CD1c-positive myeloid dendritic cell (primary cell): ENCODE measurements around the gene ANAPC2.

Experiments used
- DNase-seq: peaks from one replicate; pipeline ENCODE4 v3.0.0-alpha.2; 2016; ENCODE audit errors: extremely low spot score

Gene ANAPC2

DNA sequence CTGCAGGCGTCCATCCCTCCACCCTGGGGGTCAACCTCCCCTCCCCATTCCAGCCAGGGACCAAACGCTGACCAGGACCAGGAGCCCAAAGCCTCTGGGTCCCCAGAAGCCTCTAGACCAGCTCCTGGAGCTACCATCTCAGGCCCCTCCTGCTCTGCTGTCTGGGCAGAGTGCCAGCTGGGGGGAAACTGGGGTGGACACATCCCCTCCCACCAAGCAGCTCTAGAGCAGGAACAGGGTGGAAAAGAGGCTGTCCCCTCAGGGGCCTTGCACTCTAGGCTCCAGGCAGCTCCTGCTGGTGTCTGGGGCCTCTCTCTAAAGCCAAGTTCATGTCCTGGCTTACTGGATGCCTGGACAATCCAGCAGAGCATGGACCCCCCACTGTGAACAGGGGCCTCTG is 4.5 kb upstream of the ANAPC2 start:
- DNase-seq = no peak

DNA sequence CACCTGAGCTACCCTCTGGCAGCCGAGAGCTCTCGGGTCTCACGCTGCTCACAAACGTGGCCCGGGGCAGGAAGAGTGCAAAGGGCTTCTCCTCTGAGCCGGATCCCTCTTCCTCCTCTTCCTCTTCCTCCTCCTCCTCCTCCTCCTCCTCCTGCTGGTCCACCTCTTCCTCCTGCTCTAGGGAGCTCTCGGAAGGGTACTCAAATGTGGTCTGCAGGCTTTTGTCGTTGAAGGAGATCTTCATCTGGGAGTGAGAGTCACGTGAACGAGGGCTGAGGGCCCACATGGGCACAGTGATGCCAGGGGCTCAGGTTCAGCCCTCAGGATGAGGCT is 4.1 kb upstream of the ANAPC2 start:
- DNase-seq = no peak

- no peak for DNase-seq
Observed at GRCh38 chr9:137191691-137192447, 3.5 kb upstream of the ANAPC2 start.

GRCh38 chr9:137191245-137191644 is 2.9 kb upstream of the ANAPC2 start:
- no peak for DNase-seq

DNA sequence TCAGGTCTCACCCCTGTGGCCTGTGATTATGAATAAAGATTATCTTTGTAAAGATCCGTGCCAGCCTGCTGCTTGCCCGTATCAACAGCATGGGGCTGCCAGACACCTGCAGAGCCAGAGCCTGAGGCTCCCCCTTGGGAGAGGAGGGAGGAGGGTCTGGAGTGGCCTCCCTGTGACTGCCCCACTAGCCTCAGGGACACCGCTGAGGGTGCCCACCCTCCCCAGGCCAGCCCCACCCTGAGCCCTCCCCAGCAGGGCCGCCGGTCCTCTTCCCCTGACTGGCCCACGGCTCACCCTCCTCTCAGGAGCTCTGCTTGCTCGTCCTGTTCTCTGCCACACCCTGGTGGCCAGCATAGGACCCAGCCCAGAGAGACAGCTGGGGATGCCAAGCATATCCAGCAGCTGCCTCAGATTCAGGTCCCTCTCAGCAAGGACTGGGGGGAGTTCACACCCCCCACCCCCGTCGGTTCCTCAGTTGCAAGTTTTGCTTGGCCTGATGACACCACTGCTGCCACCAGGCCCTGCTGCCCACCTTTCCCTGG is 2.0 kb upstream of the ANAPC2 start:
- DNase-seq = no peak

DNA sequence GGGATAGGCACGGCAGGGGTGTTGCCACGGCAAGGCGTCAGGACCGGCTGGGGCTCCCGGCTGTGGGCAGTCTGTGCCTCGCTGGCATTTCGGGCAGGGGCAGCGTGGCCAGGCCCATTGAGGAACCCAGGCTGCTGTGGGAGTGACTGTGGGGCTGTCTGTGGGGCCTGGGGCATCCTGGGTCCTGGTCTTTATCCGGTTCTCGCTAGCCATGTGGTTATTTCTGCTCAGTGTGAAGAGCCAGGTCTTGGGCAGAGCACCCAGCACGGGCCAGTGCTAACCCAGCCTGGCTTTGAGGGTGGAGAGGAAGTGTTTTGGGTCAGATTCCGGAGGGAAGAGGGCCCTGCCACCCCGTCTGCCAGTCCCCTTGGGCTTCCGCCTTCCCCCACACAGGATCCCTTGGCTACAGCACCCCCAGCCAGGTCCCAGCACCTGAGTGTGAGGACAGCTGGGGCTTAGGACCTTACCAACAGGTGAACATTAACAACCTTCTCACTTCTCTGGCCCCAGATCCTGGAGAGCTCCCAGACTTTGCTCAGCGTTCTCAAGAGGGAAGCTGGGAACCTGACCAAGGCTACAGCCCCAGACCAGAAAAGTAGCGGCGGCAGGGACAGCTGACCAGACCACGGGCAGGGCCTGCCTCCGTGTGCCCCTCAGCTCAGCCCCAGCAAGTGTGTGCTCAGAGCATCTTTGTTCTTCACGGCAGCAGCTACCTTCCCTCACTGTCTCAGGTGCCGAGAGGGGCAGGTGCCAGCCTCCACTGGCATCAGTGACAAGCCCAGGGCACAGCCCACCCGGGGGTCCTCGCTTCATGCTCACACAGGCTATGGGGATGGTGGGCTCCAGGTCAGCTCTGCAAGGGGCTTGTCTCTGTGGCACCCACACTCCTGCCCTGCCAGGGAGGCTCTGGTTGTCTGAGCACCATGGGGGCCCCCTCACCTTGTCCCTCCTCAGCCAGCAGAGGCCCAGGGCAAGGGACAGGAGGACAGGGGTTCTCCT is 1.2 kb upstream of the ANAPC2 start:
- no peak for DNase-seq

GRCh38 chr9:137188086-137188489 is 272 bp downstream of the ANAPC2 start:
- no peak for DNase-seq

GRCh38 chr9:137187386-137187785 is 974 bp downstream of the ANAPC2 start:
- no peak for DNase-seq

GRCh38 chr9:137186385-137186784 is 2.0 kb downstream of the ANAPC2 start:
- DNase-seq = no peak

DNA sequence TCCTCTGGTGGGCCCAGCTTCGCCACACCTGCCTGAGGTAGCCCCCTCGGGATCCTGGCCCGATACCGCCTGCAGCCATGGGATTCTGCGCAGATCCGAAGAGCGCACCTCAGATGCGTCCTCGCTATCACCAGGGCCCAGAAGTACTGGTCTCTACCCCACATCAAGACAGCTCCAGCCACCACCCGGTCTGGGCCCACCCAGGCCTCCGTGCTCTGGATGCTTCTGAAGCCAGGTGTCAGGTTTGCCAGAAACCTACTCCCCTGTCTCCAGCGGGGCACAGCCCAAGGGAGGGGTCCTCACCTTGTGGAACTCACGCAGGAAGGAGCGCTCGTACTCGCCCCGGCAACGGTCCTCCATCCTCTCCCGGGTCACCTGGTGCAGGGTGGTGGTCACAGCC is 2.4 kb downstream of the ANAPC2 start:
- no peak for DNase-seq

GRCh38 chr9:137184881-137185660 is 3.3 kb downstream of the ANAPC2 start:
- no peak for DNase-seq

DNA sequence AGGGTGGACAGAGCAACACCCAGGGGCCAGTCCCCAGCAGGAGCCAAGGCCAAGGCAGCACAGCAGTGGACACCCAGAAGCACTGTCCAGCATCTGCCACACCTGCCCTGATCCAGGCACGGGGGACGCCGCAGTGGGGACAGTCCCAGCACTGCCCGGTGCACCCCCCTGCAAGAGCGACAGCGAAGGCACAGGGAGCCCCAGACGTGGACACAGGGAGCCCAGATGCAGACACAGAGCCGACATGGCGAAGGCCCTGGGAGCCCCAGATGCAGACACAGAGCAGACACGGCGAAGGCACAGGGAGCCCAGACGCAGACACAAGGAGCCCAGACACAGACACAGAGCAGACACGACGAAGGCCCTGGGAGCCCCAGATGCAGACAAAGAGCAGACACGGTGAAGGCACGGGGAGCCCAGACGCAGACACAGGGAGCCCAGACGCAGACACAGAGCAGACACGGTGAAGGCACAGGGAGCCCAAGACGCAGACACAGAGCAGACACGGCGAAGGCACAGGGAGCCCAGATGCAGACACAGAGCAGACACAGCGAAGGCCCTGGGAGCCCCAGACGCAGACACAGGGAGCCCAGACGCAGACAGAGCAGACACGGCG is 4.3 kb downstream of the ANAPC2 start:
- DNase-seq = no peak

DNA sequence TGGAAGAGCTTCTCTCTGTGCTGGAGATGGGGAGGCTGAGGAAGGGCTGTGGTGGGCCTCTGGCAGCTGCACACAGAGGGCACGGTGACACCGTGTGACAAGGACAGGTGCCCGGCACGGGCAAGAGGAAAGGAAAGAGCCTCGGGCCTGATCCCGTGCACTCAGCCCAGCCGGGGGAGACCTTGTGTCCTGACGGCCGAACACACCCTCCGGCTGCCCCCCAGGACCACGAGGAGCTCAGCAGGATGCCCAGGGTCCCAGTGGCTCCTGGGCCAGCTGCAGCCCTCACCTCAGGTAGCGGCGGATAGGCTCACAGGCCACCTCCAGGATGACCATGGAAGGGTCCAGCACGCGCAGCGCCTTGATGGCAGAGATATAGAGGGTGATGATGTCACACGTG is 5.5 kb downstream of the ANAPC2 start:
- no peak for DNase-seq

GRCh38 chr9:137181680-137182079 is 6.7 kb downstream of the ANAPC2 start:
- DNase-seq = no peak

DNA sequence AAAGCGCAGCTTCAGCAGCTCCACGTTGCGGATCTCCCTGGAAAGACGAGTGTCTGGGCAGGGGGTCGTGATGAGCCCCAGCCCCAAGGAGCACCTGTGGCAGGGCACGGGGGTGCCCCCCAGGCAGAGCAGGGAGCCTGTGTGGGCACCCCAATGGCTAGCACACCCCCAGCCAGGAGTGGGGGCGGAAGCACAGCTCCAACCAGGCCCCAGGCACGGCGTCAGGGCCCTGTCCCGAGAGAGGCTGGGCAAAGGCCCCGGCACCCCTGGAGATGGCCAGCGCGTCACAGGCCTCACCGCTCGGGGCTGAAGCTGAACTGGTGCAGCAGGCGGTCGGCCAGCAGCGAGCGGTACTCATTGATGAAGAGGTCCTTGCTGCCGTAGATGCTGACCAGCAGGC is 7.9 kb downstream of the ANAPC2 start:
- no peak for DNase-seq

DNA sequence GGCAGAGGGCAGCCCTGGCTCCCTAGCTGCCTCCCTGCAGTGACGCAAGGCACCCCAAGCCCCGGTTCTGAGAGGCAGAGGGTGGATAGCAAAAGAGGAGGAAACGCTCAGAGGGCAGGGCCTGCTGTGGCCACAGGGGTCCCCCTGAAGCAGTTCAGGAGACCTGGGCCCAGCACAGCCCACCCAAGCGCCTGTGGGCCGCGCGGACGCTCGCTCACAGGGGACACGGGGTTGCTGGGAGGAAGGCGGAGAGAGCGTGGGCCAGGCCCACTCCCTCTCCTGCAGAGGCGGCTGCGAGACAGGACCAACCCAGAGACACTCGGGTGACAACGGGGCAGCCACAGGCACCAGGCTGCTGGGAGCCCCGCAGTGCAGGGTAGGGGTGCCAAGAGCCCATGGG is 8.6 kb downstream of the ANAPC2 start:
- DNase-seq = no peak

- DNase-seq = no peak
Observed at GRCh38 chr9:137178939-137179630, 9.3 kb downstream of the ANAPC2 start.

DNA sequence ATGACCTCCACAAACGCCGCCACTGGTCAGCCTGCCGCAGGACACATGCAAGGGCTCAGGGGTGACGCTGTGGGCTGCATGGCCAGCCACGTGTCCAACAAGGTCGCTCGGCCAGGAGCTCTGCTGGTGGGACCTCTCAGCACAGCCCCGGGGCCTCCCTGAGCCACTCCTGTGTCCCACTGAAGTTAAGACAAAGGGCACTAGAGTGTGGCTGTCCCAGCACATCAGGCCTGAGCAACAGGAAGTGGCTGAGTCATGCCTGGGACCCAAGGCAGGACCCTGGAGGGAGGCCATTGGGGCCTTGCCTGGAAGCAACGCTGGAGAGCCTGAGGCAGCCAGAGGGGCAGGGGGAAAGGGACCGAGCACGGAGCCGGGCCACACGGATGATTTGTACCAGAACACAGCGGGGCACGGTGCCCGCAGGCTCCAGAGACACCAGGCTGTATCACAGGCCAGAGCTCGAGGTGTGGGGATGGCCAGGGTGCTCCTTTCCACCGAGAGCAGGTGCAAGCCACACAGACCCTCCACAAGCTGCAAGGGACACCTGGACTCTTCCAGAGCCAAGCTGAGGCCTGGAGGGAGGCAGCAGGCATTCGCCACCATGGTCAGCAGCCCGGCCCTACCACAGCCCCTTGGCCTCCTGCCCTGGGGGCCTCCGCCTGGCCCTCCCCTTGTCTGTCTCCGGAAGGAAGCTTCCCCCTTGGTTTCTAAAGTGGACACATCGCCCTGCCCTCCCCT is 10.0 kb downstream of the ANAPC2 start:
- no peak for DNase-seq

- peak; percentile 15 for DNase-seq
Observed at GRCh38 chr9:137176302-137177182, 11.8 kb downstream of the ANAPC2 start.
